Activated gamma-delta T cell treated with anti-CD3 and anti-CD28 coated beads, Interleukin-2, amount 50 U/mL, for 16 hours (primary cell): ENCODE measurements around the gene GNAT1.
"Not testable (repeated sequence)": the region's sequence is repeated elsewhere in the genome, so short reads cannot be mapped to it uniquely, and the experiment has no call there.

Source experiments
- DNase-seq: peaks from one replicate; pipeline ENCODE4 v3.0.0-alpha.2; 2020; ENCODE audit warnings: low read depth

GNAT1 gene

DNA sequence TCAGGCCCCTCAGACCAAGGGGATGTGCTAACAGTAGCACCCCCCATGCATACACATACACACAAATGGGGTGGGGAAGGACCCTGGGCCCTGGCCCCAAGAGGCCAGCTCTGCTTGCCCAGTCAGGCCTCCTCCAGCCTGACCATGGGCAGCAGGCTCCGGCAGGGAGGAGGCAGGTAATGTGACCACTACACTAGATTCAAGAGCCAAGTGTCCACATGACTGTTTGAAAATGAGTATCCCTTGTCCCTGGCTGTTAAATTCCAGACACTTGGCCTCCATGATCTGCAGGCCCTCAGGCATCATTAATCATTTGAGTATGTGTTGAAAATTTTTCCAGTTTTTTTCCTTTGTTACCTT is 30.7 kb downstream of the GNAT1 start:
- DNase-seq, result no peak

DNA sequence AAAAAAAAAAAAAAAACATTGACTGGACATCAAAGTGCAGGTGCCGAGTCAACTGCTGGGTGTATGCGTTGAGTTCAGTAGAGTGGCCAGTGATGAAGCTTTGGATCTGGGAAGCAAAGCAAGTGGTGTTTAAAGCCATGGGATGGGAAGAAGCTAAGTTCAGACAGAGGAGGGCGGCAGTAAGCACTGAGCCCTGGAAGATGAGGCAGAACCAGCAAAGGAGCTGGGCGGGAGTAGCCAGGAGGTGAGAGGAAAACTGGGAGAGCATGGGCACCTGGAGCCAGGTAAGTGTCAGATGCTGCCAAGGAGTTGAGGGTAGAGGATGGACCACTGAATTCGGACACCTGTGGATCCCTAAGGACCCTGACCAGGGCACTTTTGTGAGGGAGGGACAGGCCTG is 33.2 kb downstream of the GNAT1 start:
- DNase-seq, result no peak

DNA sequence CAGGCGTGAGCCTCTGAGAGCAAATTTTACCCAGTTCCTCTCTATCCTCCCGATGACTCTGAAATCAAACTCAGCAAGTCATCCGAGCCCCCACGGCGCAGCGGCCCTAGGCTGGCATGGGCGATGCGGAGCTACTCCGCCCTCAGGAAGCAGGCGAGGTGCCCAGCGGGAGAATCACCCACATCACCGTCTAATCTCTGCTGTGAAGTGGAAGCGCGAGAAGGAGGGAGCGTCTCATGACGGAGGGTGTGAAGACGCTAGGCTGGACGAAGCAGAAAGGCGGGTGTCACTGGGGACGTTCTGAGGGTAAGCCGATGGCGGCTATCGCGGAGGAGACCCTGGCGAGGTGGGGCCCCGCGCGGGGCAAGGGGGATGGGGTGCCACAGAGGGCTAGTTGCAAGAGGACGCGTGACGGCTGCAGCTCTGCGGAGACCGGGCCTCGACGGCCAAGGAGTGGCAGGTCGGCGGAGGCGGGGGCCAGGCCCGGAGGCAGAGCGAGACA is 35.5 kb downstream of the GNAT1 start:
- no peak for DNase-seq

DNA sequence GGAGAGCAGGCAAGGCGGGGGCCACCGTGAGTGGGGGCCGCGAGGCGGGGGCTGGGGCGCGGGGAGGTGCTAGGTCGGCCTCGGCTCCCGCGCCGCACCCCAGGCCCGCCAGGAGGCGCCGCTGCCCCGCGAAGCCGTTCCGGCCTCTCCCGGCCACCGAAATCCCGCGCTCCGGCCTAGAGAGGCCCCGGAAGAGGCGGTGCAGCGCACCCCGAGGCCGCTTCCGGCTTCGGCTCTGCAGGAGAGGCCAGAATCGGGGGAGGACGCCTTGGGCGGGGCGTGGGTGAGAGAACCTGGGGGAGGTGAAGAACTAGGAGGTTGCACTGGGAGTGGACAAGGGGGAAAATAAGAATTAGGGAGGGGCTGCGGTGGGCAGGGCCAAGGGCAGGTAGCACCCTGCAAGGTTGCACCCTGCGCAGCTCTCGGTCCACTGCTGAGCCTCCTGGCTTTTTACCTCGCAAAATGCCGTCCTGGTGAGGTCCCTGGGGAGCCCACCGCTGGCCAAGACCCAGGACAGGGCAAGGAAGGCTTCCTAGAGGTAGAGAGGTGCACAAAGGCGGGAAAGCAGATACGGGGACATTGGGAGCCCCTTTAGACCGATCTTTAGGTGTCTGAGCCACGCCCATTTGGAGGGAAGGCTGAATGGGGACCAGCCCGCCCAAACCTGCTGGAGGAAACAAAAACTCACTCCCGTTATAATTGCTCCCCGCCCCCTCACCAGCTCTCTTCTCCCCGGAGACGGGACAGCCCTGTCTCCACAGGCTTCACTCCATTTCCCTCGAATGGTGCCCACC is 36.2 kb downstream of the GNAT1 start:
- peak; percentile 82 for DNase-seq

DNA sequence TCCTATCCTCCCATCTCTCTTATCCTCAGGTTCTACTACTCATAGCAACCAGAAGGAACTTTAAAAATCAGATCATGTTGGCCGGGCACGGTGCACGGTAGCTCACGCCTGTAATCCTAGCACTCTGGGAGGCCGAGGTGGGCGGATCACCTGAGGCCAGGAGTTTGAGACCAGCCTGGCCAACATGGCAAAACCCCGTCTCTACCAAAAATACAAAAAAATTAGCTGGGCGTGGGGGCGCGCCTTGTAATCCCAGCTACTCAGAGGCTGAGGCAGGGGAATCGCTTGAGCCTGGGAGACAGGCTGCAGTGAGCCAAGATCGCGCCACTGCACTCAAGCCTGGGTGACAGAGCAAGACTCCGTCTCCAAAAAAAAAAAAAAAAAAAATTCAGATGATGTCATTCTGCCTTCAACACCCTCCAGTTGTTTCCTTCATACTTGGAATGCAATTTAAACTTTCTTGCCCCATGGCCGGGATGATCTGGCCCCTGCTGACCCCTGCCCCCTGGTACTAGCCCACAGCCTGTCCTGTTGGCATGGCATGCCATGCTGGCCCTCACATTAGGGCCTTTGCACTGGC is 36.9 kb downstream of the GNAT1 start:
- not testable (repeated sequence) for DNase-seq

DNA sequence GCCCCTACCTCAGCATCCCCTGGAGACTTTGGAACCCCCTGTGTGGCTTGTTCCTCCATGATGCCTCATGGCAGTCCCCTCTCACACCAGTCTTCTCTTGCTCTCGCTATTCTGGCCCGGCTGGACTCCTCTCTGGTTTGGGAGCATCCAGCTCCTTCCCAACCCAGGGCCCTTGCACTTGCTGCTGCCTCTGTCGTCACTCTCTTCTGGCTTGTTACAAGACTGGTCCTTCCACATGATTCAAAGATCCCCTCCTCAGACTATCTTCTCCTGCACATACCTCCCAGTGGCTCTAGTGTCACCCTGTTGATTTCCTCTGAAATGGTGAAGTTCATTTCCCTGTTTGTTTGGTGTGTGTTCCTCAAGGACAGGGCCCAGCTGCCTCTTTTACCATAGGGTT is 38.1 kb downstream of the GNAT1 start:
- no peak for DNase-seq

DNA sequence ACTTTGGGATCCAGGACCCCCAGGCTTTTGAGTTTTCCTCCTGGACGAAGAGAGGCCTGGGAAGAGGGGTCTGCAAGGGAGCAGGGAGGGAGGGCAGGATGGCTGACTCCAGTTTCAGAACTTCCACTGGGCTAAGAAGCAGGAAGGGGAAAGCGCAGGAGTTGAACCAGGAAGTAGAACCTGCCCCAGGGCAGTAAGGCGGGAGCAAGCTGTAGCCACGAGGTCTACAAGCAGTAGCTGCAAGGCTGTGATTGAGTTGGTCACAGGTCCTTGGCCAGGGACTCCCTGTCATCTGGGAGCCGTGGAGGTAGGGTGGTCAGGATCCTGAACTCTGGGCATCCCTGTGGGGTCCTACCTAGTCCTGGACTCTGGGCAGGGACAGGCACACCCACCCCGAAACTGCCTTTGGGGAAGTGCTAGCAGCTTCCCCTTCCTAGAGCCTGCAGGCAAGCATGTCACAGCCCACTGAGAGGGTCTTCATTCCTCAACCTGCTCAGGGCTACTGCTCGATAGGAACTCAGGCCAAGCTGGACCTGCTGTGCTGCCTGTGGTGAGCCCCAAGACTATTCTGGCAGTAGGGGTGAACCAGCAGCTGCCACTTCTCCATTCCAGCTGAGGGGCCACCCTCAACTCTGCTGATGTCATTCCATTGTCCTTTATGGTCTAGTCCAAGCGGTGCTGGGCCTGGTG is 38.8 kb downstream of the GNAT1 start:
- no peak for DNase-seq

DNA sequence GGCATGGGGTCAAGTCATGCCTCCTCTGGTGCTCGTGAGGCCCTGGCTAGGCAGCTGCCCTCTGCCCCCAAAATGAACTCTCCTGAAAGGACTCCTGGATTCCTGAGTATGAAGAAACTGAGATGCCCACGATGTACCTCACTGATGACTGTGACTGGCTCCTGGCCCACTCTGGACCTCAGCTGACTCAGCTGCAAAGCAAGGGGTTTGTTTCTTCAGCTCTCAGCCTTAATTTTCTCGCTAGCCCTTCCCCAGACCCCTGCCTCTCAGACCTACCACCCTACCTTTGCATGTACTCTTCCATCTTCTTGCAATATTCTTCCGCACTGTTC is 39.4 kb downstream of the GNAT1 start:
- DNase-seq, result no peak

DNA sequence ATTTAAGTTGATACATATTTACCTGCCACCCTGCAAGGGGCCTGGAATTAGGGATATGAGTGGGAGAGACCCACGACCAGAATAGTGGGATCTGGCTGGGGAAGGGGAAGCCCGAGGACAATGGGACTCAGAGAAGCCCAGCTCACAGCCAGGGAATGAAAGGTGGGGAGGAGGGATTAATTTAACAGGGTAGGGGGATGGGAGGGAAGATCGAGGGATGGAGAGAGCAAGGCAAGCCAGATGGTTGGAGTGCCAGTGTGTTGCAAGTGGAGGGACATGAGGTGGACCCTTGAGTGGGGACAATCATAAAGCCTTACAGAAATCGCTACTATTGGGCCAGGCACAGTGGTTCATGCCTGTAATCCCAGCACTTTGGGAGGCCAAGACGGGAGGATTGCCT is 40.2 kb downstream of the GNAT1 start:
- DNase-seq, result no peak

DNA sequence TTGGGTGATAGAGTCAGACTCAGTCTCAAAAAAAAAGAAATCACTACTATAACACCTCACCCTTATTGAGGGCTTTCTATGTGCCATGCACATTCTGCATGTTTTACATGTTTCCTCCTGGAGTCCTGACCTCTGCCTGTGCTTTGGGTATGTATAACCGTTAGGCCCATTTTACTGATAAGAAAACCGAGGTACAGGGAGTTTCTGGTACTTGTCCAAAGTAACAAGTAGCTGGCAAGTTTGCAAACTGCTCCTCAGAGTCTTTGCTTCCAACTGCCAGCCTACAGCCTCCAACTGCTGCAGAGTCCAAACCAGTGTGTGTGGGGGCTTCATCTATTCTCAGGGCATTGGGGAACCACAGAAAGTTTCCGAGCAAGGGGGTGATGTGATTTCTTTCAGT is 40.9 kb downstream of the GNAT1 start:
- DNase-seq, result no peak

DNA sequence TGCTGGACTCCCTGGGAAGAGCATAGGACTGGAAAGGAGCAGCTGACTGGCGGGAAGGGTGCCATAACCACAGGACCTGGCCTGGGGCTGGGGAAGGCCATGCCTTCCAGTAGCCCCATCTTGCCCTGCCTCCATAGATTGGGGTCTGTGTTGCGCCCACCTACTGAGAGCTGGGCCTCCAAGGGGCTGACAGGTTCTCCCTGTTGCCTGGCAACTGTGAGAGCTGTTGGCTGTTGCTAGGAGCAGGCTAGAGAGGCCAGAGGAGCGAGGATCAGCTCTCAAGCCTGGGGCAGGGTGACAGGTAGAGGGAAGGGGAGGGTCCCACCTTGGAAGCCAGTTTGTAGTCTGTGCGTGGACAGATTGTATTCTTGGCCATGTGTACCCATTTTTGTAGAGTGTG is 41.8 kb downstream of the GNAT1 start:
- no peak for DNase-seq

DNA sequence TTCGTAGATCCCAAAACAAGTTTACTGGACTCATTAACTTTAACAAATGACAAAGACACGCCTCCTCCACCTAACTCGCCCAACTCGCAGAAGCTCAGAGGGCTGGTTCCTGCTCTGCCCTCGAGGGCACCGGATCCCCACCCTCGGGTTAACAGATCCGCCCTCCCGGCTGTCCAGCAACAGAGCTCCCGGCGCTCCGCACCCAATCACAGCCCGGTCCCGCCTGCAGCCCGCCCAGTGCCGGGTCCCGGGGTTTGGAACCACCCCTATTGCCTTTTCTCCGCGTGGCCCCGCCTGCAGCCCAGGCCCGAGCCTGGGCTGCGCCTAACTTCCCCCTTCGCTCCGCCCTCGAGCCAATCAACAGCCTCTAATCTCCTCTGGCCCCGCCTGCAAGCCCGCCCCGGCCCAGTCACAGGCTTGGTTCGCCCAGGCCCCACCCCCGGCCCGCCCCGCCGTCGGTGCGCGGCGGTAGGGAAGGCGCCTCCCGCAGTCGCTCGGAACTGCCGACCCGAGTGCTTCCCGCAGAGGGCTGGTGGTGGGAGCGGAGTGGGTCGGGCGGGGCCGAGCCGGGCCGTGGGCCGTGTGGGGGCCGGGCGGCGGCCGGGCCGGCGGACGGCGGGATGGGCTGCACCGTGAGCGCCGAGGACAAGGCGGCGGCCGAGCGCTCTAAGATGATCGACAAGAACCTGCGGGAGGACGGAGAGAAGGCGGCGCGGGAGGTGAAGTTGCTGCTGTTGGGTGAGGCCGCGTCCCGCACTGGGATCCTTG is 44.5 kb downstream of the GNAT1 start, which contains the start of gene GNAI2:
GNAI2 (plus strand) TSS at position 489 of the 768 bp plus-strand sequence; CDS start at position 621, 132 bp downstream.
- peak; percentile 98 for DNase-seq

DNA sequence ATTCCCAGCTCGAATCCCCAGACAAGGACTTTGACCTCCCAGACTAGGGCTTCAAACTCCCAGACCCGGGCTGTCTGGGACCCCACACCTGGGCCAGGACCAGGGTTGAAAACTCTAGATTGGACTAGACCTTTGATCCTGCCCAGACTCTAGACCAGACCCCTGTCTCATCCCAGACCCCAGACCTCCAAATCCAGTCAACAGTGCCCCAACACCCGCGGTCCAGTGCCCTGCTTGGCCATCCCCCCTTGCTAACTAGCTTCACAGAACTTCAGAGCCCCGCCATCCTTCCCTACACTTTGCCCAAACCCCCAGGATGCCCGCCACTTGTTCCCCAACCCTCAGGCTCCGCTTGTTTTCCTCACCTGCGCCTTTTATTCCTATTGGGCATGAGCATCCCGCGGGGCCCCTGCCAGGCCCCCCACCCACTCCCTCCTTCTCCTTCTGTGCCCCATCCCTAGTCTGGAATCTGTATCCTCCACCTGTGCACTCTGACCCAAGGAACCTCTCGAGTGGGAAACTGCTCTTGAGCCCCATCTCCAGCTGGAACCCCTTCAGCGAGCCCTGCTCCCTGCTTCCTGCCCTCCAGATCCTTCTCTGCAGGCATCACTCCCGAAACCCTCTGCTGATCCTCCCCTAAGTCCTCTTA is 45.2 kb downstream of the GNAT1 start:
- no peak for DNase-seq

DNA sequence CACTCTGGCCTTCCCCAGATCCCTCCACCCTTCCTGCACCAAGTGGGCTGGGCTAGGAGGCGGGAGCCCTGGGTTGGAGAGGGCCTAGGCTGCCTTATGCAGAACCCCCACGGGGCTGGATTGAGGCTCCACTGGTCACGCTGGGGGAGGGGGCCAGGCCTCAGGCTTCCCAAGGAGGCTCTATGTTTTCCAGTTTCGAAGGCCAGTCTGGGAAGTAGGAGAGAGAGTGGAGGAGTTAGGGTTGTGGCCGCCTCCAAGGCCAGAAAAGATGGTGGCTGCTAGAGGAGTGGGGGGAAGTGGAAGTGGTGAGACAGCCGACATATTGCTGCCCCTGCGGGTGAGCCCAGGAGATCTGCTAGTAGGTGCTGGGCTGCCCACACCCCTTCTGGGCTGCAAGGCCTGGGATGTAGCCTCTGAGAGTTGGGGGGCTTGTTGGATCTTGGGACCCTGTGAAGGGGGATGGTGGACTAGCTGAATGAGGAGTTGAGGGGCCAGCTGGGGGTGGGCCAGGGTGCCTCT is 45.8 kb downstream of the GNAT1 start:
- DNase-seq, result no peak

DNA sequence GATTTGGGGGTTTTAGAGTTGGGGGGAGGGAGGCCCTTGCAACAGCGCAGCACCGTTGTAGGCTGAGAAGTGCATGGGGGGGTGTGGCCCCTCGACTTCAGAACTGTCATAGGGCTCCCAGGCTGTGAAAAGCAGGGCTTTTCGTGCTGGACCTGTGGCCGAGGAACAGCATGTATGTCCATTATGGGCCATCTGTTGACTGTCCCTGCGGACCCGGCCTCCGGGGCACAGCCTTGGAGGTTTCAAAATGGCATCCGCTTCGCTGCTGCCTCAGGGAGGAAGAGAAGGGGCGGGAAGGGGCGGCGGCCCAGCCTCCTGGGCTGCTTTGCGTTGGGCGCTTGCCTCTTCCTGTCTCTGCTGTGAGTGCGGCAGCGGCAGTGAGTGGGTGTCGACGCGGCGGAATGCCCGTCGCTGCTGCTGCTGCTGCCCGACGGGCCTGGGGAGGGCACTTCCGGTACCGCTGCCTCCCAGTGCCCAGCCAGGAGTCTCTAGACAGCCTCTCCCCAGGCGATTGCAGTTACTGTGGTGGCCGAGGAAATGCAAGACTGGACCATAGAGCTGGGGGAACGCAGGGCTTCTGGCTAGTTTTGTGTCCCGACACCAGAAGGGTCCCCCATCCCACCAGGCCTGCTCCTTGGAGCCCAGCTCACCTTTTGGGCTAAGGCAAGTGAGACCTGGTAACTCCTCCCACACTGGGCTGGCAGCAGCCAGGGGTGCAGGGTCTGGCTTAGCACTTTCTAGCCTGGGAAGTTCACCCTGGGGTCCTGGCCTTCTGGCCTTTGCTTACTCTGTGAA is 46.5 kb downstream of the GNAT1 start:
- peak; percentile 83 for DNase-seq

DNA sequence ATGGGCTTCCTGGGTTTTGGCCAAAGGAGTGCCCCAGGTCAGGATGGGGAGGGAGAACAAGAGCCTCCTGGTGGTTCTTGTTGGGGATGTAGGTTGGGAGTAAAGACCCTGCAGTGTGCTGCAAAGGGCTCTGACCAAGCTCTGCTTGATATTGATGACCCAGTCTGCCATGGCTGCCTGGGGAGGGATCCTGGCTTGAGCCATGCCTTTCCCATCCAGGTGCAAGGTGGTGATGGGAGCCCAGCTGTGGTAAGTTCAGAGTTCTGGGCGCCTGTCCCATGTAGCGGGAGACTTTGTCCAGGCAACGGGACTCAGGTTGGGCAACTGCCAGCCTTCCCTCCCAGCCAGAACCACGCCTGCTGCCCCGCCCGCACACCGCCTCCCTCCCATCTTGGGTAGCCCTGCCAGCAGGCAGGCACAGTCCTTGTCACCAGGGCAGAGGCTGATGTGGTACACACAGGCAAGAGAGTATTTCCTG is 47.2 kb downstream of the GNAT1 start:
- DNase-seq, result no peak

DNA sequence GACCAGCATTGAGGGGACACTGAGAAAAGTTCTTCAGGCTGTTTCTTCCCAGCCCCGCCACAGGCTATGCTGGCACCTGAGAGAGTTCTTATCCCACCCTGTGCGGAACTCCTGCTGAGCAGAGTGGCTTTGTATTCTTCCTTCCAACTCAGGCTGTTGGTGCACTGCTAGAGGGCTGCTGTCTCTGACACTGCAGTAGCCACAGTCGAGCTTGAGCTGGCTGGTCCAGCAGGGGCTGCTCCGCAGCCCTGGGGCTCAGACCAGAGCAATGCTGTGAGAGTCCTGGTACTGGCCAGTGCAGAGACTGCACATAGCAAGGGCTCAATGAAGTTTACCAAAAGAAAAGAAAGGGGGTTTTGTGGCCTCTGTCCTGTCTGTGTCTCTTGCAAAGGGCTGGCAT is 48.2 kb downstream of the GNAT1 start:
- no peak for DNase-seq

DNA sequence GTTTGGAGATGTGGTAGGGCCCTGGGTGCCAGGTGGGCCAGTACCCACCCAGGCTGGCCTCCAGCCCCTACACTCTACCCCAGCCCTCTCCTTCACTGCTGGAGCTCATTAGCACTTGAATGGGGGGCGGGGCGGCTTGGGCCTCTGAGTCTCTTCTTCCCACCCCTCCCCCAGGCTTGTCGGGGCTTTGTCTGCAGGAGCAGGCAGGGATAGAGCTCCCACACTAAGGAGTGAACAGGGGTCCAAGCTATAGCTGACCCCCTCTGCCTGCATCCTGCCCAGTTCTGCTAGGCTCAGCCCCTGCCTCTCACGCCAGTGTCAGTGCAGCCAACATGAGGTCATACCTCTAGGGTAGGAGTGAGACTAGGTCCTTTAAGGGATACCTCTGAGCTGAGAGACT is 49.8 kb downstream of the GNAT1 start:
- no peak for DNase-seq

DNA sequence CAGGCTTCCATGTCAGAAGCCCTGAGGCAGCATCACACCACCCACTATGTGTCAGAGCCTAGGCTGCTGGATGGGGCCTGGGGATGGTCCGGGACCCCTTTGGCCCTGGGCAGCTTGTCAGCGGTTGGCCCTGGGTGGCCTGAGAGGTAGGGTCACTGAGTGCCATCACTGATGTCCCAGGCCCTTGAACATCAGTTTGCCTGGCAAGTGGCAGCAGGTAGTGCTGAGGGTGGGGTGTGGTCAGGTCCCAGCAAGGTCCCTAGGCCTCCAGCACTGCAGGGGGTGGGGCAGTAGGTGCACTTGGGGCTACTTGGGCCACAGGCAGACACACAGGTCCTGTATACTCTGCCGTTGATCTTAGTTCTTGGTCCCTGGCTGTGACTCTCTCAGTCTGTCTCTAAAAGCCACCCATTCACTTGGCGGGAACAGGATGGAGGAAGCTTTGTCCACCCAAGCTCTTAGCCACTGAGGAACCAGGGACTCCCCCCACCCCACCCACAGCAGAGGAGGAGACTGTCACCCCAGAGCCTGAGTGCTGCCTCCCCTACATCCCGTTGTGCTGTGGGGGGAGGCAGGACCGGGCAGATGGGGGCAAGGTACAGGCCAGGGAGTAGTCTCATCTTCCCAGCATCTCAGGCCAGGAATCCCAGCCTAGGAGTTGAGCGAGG is 50.4 kb downstream of the GNAT1 start:
- no peak for DNase-seq

DNA sequence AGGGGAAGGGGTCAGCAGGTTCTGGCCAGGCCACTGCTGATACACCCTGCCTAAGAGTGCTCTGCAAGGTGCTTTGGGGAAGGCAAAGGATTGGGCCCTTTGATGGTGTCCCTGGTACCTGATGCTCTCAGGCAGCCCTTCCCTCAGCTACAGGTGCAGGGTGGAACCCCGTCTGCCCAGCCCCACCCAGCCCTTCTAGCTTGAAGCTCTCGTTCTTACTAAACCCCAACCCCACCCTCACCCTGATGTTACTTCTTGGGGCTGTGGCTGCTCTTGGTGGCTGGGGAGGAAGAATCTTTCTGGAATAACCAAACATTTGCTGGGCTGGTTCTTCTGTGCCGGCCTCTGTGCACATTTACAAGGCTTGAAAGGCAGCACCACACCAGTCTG is 51.0 kb downstream of the GNAT1 start:
- DNase-seq, result no peak
